ENCODE measurements around the gene PLAGL1. TPM values are rescaled to one million over a fixed set of nuclear protein-coding genes. Genes with fewer than 3 reads are reported as not detected.
A peak's percentile ranks its signal among the peaks of the same experiment; 100 is the strongest.

Gene PLAGL1
- total RNA-seq, 1 donor from 2014 or later = 29.7 TPM

DNA sequence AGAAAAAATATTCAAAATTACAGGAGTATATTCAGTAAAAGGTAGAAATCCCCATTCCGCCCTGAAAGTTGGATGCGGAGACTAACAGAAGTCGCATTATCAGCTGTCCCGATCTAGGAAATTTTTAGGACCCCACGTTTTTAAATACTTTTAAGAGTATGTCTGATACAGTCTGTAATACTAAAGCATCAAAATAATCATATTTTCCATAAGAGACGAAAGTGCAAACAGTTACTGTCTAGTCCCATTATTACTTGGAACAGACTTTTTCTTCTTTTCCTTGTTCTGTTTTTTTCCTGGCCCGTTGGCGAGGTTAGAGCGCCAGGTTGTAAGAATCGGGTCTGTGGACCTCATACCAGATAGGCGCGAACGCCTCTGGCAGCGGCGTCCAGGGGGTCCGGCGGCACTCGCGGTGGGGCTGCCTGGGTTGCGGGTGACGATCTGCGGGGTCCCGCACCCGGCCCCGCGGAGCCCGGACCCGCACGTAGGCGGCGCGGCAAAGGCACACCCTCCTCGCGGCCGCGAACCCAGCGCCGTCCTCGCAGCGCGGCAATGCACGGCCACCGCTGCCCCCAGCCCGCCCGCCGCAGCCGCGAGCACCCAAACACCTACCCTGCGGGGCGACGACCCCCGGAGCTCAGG, 460 bp downstream of the PLAGL1 start:
- H3K36me3 Mint-ChIP-seq (ENCODE audit: low read depth) = peaks cover 11% of the 10 kb centered on the region
- H3K4me1 Mint-ChIP-seq = peaks cover 10% of the 10 kb centered on the region
- peaks cover 5% of the 10 kb centered on the region for H3K9me3 Mint-ChIP-seq
- H3K4me3 Mint-ChIP-seq = peak overlapping the region; percentile 93
- no peak overlapping the region for H3K27ac Mint-ChIP-seq (ENCODE audit: unreplicated experiment)
- TF ChIP-seq, protein P1, sequence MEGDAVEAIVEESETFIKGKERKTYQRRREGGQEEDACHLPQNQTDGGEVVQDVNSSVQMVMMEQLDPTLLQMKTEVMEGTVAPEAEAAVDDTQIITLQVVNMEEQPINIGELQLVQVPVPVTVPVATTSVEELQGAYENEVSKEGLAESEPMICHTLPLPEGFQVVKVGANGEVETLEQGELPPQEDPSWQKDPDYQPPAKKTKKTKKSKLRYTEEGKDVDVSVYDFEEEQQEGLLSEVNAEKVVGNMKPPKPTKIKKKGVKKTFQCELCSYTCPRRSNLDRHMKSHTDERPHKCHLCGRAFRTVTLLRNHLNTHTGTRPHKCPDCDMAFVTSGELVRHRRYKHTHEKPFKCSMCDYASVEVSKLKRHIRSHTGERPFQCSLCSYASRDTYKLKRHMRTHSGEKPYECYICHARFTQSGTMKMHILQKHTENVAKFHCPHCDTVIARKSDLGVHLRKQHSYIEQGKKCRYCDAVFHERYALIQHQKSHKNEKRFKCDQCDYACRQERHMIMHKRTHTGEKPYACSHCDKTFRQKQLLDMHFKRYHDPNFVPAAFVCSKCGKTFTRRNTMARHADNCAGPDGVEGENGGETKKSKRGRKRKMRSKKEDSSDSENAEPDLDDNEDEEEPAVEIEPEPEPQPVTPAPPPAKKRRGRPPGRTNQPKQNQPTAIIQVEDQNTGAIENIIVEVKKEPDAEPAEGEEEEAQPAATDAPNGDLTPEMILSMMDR (conservative IDR thresholded peaks at IDR 0.05) = no peak
- no peak for DNase-seq (ENCODE audit: low read depth, low spot score)
- H3K27me3 Mint-ChIP-seq (ENCODE audit: low read depth) = peaks cover 29% of the 10 kb centered on the region

- Mint-ChIP-seq H3K27ac (ENCODE audit: unreplicated experiment) (peak overlapping the region; percentile 44), H3K36me3 (ENCODE audit: low read depth) (peaks cover 14% of the 10 kb centered on the region), H3K9me3 (peaks cover 8% of the 10 kb centered on the region), H3K4me3 (peak overlapping the region; percentile 93), H3K4me1 (peaks cover 10% of the 10 kb centered on the region), H3K27me3 (ENCODE audit: low read depth) (peaks cover 29% of the 10 kb centered on the region)
- no peak for DNase-seq (ENCODE audit: low read depth, low spot score)
- TF ChIP-seq, protein P1 (conservative IDR thresholded peaks at IDR 0.05) = no peak
Measured at GRCh38 chr6:144006736-144007477, 1.2 kb downstream of the PLAGL1 start.

DNA sequence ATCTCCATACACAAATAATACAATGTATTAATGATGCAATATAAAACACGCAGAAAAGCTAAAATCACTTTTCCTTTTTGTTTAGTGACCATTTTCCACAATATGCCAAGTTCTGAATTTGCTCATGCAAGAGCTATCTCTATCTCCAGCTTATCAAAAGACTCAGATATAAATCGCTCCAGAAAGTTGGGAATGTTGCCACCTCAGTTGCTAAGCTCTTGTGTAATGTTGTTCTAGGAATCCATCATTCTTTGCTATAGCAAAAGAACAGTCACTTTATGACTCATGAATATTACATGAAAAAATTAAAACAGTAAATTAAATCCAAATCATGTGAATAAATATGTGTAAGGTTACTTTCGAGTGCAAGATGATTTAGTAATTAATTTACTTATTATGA, 8.7 kb downstream of the PLAGL1 start:
- TF ChIP-seq, protein P1 (conservative IDR thresholded peaks at IDR 0.05) = no peak
- DNase-seq (ENCODE audit: low read depth, low spot score) = no peak
- Mint-ChIP-seq H3K27ac (ENCODE audit: unreplicated experiment) (no peak overlapping the region), H3K36me3 (ENCODE audit: low read depth) (peaks cover 23% of the 10 kb centered on the region), H3K27me3 (ENCODE audit: low read depth) (no peaks in the 10 kb centered on the region), H3K9me3 (peaks cover 14% of the 10 kb centered on the region), H3K4me1 (peaks cover 6% of the 10 kb centered on the region), H3K4me3 (no peak overlapping the region)

GRCh38 chr6:143998686-143999085, 9.4 kb downstream of the PLAGL1 start:
- Mint-ChIP-seq H3K4me1 (peaks cover 6% of the 10 kb centered on the region), H3K36me3 (ENCODE audit: low read depth) (peaks cover 24% of the 10 kb centered on the region), H3K4me3 (no peak overlapping the region), H3K27me3 (ENCODE audit: low read depth) (no peaks in the 10 kb centered on the region), H3K27ac (ENCODE audit: unreplicated experiment) (no peak overlapping the region), H3K9me3 (peaks cover 17% of the 10 kb centered on the region)
- no peak for DNase-seq (ENCODE audit: low read depth, low spot score)
- TF ChIP-seq, protein P1 (conservative IDR thresholded peaks at IDR 0.05) = no peak

- H3K4me3 Mint-ChIP-seq = no peak overlapping the region
- peaks cover 16% of the 10 kb centered on the region for H3K9me3 Mint-ChIP-seq
- peaks cover 6% of the 10 kb centered on the region for H3K4me1 Mint-ChIP-seq
- TF ChIP-seq, protein P1 (conservative IDR thresholded peaks at IDR 0.05) = no peak
- DNase-seq (ENCODE audit: low read depth, low spot score) = no peak
- H3K27me3 Mint-ChIP-seq (ENCODE audit: low read depth) = no peaks in the 10 kb centered on the region
- H3K27ac Mint-ChIP-seq (ENCODE audit: unreplicated experiment) = no peak overlapping the region
- H3K36me3 Mint-ChIP-seq (ENCODE audit: low read depth) = peaks cover 22% of the 10 kb centered on the region
Measured at GRCh38 chr6:143993965-143994646, 14.0 kb downstream of the PLAGL1 start.
